Chondrocyte (in vitro differentiated cells): Measurements from ENCODE around the gene MRPL11. TPM values are rescaled to one million over a fixed set of nuclear protein-coding genes. Genes with fewer than 3 reads are reported as not detected.

Source experiments
- DNase-seq: peaks from one replicate; pipeline ENCODE4 v3.0.0; 2021; ENCODE audit warnings: mixed read lengths, low spot score
- H3K27ac Mint-ChIP-seq: one replicate; pipeline ENCODE4 v1.8.0; 2021; ENCODE audit warnings: mild to moderate bottlenecking, moderate library complexity, mixed read lengths; ENCODE audit not compliant: unreplicated experiment
- H3K27me3 Mint-ChIP-seq: 2 replicates; pipeline ENCODE4 v1.8.0; 2021; ENCODE audit warnings: low read depth, mixed read lengths
- H3K36me3 Mint-ChIP-seq: 2 replicates; pipeline ENCODE4 v1.8.0; 2021; ENCODE audit warnings: low read depth, mixed read lengths
- H3K4me1 Mint-ChIP-seq: 2 replicates; pipeline ENCODE4 v1.8.0; 2021; ENCODE audit warnings: low read depth, mild to moderate bottlenecking, mixed read lengths
- H3K4me3 Mint-ChIP-seq: one replicate; pipeline ENCODE4 v1.8.0; 2021; ENCODE audit warnings: mild to moderate bottlenecking, moderate library complexity, mixed read lengths; ENCODE audit not compliant: unreplicated experiment
- H3K9me3 Mint-ChIP-seq: 2 replicates; pipeline ENCODE4 v1.8.0; 2021; ENCODE audit warnings: low read depth, mixed read lengths
- total RNA-seq: library from RNA; stranded (reverse); gene quantifications from 3 replicates; pipeline ENCODE4 v1.2.1, GENCODE V29; 2021
- TF ChIP-seq, protein P1 (sequence below): fragments of 200-600 bp; sonication (generic); IDR thresholded peaks from 2 replicates; pipeline ENCODE4 v1.5.0; 2021; ENCODE audit warnings: antibody characterized with exemption, mild to moderate bottlenecking, moderate library complexity

The MRPL11 gene
- total RNA-seq, 1 donor from 2014 or later, result 30.9 TPM

DNA sequence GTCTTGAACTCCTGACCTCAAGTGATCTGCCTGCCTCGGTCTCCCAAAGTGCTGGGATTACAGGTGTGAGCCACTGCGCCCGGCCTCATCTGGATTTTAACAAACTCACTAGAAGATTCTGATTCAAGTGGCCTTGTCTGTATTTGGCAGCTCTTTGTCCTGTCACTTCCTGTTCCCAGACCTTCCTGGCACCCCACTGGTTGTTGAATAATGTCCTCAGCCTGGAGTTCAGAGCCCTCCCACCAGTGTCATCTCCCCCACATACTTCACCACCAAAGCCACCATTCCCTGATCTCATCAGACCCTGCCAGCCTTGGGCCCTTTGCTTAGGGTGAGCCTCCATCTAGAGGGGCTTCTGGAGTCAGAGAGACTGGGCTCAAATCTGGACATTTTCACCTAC lies 31.4 kb upstream of the MRPL11 start:
- Mint-ChIP-seq H3K27ac (no peak overlapping the region), H3K9me3 (no peaks in the 10 kb centered on the region), H3K4me1 (peaks cover 14% of the 10 kb centered on the region), H3K27me3 (no peaks in the 10 kb centered on the region), H3K36me3 (peaks cover 3% of the 10 kb centered on the region), H3K4me3 (no peak overlapping the region)
- DNase-seq, result no peak
- TF ChIP-seq, protein P1, sequence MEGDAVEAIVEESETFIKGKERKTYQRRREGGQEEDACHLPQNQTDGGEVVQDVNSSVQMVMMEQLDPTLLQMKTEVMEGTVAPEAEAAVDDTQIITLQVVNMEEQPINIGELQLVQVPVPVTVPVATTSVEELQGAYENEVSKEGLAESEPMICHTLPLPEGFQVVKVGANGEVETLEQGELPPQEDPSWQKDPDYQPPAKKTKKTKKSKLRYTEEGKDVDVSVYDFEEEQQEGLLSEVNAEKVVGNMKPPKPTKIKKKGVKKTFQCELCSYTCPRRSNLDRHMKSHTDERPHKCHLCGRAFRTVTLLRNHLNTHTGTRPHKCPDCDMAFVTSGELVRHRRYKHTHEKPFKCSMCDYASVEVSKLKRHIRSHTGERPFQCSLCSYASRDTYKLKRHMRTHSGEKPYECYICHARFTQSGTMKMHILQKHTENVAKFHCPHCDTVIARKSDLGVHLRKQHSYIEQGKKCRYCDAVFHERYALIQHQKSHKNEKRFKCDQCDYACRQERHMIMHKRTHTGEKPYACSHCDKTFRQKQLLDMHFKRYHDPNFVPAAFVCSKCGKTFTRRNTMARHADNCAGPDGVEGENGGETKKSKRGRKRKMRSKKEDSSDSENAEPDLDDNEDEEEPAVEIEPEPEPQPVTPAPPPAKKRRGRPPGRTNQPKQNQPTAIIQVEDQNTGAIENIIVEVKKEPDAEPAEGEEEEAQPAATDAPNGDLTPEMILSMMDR, result no peak

DNA sequence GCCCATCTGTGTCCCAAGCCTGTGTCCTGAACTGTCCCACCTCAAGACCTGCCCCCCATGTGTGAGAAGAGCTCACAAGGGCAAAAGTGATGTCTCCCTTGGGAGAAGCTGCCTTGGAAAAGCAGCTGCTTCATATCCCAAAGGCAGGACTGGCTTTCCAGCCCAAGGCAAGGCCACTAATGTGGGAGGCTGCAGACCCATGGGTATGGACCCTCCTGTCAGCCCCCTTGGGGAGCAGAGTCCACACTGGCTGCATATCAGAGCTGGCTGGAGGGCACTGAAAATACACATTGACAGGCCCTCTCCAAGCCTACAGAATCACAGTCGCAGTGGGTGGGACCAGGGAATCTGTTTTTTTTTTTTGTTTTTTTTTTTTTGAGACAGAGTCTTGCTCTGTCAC lies 30.8 kb upstream of the MRPL11 start:
- DNase-seq, result no peak
- peaks cover 14% of the 10 kb centered on the region for H3K4me1 Mint-ChIP-seq
- H3K27ac Mint-ChIP-seq, result no peak overlapping the region
- no peak overlapping the region for H3K4me3 Mint-ChIP-seq
- no peaks in the 10 kb centered on the region for H3K9me3 Mint-ChIP-seq
- H3K27me3 Mint-ChIP-seq, result no peaks in the 10 kb centered on the region
- TF ChIP-seq, protein P1, result no peak
- peaks cover 3% of the 10 kb centered on the region for H3K36me3 Mint-ChIP-seq

DNA sequence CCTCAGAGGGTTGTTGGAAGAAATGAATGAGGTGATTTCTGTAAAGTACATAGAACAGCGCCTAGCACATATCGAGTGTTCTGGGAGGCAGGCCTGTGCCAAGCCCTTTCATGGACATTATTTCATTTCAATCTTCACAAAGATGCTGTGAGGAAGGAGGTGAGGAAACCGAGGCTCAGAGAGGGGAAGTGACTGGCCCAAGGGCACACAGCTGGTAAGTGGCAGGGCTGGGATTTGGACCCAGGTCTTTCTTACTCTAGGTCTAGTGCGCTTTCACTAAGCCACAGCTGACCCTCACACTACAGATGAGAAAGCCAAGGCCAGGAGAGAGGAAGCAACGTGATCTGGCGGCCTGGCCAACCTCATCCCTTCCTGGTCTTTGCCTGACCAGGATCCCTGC lies 30.0 kb upstream of the MRPL11 start:
- TF ChIP-seq, protein P1, result no peak
- H3K27me3 Mint-ChIP-seq, result no peaks in the 10 kb centered on the region
- peaks cover 3% of the 10 kb centered on the region for H3K36me3 Mint-ChIP-seq
- DNase-seq, result no peak
- peaks cover 14% of the 10 kb centered on the region for H3K4me1 Mint-ChIP-seq
- no peak overlapping the region for H3K4me3 Mint-ChIP-seq
- no peaks in the 10 kb centered on the region for H3K9me3 Mint-ChIP-seq
- no peak overlapping the region for H3K27ac Mint-ChIP-seq

DNA sequence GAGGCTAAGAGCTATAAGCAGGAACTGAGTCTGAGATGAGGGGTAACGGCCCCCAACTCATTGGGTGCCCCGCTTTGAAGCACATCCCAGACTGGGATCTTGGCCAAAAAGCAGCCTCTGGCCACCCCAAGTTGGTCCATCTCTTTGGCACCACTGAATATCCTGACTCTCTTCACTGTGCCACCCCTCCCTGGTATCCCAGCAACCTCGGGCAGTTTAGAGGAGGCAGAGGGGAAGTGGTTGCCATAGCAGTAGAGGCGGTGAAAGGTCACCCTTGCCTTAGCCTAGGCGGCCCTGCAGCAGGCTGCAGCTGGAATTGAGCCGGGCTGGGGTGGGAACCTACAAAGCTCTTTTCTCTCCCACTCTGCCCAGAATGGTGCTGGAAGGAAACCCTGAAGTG lies 29.1 kb upstream of the MRPL11 start:
- Mint-ChIP-seq H3K9me3 (no peaks in the 10 kb centered on the region), H3K4me3 (peak overlapping the region; percentile 78), H3K27me3 (no peaks in the 10 kb centered on the region), H3K27ac (no peak overlapping the region), H3K36me3 (peaks cover 3% of the 10 kb centered on the region), H3K4me1 (peaks cover 14% of the 10 kb centered on the region)
- no peak for DNase-seq
- TF ChIP-seq, protein P1, result no peak

DNA sequence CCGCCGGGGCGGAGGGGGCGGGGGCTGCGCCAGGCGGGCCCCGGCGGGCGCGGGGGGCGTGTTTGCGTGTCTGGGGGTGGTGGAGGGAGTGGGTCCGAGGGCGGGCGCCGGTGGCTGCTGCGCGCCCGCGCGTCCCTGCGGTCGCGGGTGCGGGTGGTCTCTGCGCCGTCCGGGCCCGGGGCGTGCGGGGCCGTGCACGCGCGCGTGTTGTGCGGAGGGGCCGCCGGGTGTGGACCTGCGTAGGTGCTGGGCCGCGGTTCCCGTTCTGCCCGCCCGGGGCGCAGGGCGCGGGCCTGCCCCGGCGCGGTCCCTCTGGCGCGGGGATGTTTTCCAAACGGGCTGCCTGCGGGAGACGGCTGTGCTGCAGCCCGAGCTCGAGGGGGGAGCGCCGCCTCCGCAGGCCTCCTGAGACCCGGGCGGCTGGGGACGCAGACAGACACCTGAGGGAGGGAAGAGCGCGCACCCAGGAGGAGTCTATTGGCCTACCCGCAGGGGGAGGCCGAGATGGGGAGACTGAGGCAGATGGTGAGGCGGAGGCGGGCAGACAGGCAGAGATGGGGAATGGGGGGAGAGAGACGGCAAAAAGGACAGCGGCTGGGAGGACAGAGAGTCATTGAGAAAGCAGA lies 28.5 kb upstream of the MRPL11 start:
- TF ChIP-seq, protein P1, result peak; percentile 66
- DNase-seq, result no peak
- Mint-ChIP-seq H3K27ac (no peak overlapping the region), H3K27me3 (no peaks in the 10 kb centered on the region), H3K9me3 (no peaks in the 10 kb centered on the region), H3K4me1 (peaks cover 14% of the 10 kb centered on the region), H3K36me3 (peaks cover 3% of the 10 kb centered on the region), H3K4me3 (peak overlapping the region; percentile 78)
